ENCODE results near the gene ANKRD55. TPM values are rescaled to one million over a fixed set of nuclear protein-coding genes. Genes with fewer than 3 reads are reported as not detected.
"Not testable (repeated sequence)": the region's sequence is repeated elsewhere in the genome, so short reads cannot be mapped to it uniquely, and the experiment has no call there.

Gene ANKRD55
- total RNA-seq, 1 donor from 2014 or later, result not detected

DNA sequence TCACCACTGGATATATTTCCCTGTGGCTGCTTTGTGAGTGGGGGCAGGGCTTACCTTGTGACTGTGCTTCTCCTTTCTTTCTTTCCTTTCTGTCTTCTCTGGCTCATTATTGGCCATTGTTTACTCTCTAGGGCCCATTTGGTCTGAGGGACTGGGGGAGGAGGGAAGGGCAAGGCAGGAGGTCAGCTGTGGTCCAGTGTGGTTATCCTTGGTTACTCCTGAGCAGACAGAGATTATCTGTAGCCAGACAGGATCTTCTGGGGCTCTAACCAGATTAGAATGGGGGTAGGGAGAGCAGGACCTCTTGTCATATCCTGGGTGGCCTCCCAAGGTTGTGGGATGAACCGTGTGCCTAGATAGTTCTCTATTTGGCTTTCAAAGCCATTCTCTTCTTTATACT, 71.2 kb downstream of the ANKRD55 start:
- no peak for TF ChIP-seq CTCF (IDR thresholded peaks at IDR 0.05)
- Mint-ChIP-seq H3K4me3 (ENCODE audit: unreplicated experiment) (no peak overlapping the region), H3K27me3 (ENCODE audit: low read depth) (no peaks in the 10 kb centered on the region), H3K9me3 (ENCODE audit: low read depth) (no peaks in the 10 kb centered on the region), H3K4me1 (ENCODE audit: low read depth) (peaks cover 27% of the 10 kb centered on the region), H3K36me3 (ENCODE audit: low read depth) (no peaks in the 10 kb centered on the region), H3K27ac (ENCODE audit: unreplicated experiment) (no peak overlapping the region)
- no peak for DNase-seq (ENCODE audit: low spot score)

DNA sequence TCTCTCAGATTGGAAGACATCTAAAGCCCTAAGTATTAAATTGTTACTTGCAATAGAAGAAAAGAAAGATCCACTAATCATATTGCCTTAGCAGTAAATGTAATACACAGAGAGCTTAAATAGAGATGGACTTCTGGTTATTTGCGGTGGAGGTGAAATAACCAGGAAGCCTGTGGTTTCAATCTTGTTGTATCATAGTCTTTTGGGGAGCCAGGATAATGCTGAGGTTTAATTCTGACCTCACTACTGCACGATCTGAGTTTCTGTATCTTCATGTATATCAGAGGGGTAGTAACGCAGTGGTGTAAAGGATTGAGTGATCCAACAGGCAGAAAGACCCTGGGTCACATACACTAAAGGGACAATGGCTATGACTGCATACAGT, 71.7 kb downstream of the ANKRD55 start:
- TF ChIP-seq CTCF (IDR thresholded peaks at IDR 0.05), result no peak
- no peak for DNase-seq (ENCODE audit: low spot score)
- Mint-ChIP-seq H3K4me3 (ENCODE audit: unreplicated experiment) (no peak overlapping the region), H3K27me3 (ENCODE audit: low read depth) (no peaks in the 10 kb centered on the region), H3K27ac (ENCODE audit: unreplicated experiment) (no peak overlapping the region), H3K4me1 (ENCODE audit: low read depth) (peaks cover 22% of the 10 kb centered on the region), H3K36me3 (ENCODE audit: low read depth) (no peaks in the 10 kb centered on the region), H3K9me3 (ENCODE audit: low read depth) (no peaks in the 10 kb centered on the region)

GRCh38 chr5:56160723-56161438, 72.2 kb downstream of the ANKRD55 start:
- Mint-ChIP-seq H3K27me3 (ENCODE audit: low read depth) (no peaks in the 10 kb centered on the region), H3K36me3 (ENCODE audit: low read depth) (no peaks in the 10 kb centered on the region), H3K4me1 (ENCODE audit: low read depth) (peaks cover 18% of the 10 kb centered on the region), H3K4me3 (ENCODE audit: unreplicated experiment) (no peak overlapping the region), H3K9me3 (ENCODE audit: low read depth) (no peaks in the 10 kb centered on the region), H3K27ac (ENCODE audit: unreplicated experiment) (no peak overlapping the region)
- TF ChIP-seq CTCF (IDR thresholded peaks at IDR 0.05), result no peak
- no peak for DNase-seq (ENCODE audit: low spot score)

GRCh38 chr5:56159521-56159947, 73.6 kb downstream of the ANKRD55 start:
- Mint-ChIP-seq H3K27ac (ENCODE audit: unreplicated experiment) (no peak overlapping the region), H3K36me3 (ENCODE audit: low read depth) (no peaks in the 10 kb centered on the region), H3K4me3 (ENCODE audit: unreplicated experiment) (no peak overlapping the region), H3K9me3 (ENCODE audit: low read depth) (no peaks in the 10 kb centered on the region), H3K4me1 (ENCODE audit: low read depth) (peaks cover 9% of the 10 kb centered on the region), H3K27me3 (ENCODE audit: low read depth) (no peaks in the 10 kb centered on the region)
- TF ChIP-seq CTCF (IDR thresholded peaks at IDR 0.05), result no peak
- DNase-seq (ENCODE audit: low spot score), result no peak

DNA sequence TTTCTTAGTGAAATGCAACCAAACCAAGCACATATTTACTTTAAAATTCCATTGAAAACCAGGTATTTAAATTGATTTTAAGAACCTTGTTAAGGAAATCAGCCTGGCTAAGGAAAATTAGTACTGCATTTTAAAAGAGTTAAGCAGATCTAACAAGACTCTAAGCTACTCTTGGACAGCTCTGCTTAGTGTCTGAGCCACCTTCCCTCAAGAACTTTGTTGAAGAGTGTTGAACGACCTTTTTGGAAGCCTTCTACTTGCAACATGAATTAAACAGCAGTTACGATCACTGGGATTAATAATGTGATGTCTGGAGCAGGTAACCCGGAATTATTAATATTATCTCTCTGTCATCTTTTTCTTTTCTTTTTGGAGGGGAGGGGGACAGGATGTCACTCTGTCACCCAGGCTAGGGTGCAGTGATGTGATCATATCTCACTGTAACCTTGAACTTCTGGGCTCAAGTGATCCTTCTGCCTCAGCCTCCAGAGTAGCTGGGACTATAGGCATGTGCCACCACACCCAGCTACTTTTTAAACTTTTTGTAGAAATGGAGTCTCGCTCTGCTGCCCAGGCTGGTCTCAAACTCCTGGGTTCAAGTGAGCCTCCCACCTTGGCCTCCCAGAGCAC, 74.7 kb downstream of the ANKRD55 start:
- no peaks in the 10 kb centered on the region for H3K9me3 Mint-ChIP-seq (ENCODE audit: low read depth)
- DNase-seq (ENCODE audit: low spot score), result no peak
- H3K27me3 Mint-ChIP-seq (ENCODE audit: low read depth), result no peaks in the 10 kb centered on the region
- H3K4me1 Mint-ChIP-seq (ENCODE audit: low read depth), result peaks cover 3% of the 10 kb centered on the region
- no peak overlapping the region for H3K4me3 Mint-ChIP-seq (ENCODE audit: unreplicated experiment)
- no peaks in the 10 kb centered on the region for H3K36me3 Mint-ChIP-seq (ENCODE audit: low read depth)
- no peak for TF ChIP-seq CTCF (IDR thresholded peaks at IDR 0.05)
- no peak overlapping the region for H3K27ac Mint-ChIP-seq (ENCODE audit: unreplicated experiment)

DNA sequence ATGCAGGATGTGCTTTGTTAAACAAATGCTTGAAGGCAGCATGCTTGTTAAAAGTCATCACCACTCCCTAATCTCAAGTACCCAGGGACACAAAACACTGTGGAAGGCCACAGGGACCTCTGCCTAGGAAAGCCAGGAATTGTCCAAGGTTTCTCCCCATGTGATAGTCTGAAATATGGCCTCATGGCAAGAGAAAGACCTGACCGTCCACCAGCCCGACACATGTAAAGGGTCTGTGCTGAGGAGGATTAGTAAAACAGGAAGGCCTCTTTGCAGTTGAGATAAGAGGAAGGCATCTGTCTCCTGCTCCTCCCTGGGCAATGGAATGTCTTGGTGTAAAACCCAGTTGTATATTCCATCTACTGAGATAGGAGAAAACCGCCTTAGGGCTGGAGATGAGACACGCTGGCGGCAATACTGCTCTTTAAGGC, 75.9 kb downstream of the ANKRD55 start:
- H3K36me3 Mint-ChIP-seq (ENCODE audit: low read depth); H3K4me3 Mint-ChIP-seq (ENCODE audit: unreplicated experiment); H3K27ac Mint-ChIP-seq (ENCODE audit: unreplicated experiment); H3K27me3 Mint-ChIP-seq (ENCODE audit: low read depth); H3K9me3 Mint-ChIP-seq (ENCODE audit: low read depth); DNase-seq (ENCODE audit: low spot score); H3K4me1 Mint-ChIP-seq (ENCODE audit: low read depth): not testable (repeated sequence)

DNA sequence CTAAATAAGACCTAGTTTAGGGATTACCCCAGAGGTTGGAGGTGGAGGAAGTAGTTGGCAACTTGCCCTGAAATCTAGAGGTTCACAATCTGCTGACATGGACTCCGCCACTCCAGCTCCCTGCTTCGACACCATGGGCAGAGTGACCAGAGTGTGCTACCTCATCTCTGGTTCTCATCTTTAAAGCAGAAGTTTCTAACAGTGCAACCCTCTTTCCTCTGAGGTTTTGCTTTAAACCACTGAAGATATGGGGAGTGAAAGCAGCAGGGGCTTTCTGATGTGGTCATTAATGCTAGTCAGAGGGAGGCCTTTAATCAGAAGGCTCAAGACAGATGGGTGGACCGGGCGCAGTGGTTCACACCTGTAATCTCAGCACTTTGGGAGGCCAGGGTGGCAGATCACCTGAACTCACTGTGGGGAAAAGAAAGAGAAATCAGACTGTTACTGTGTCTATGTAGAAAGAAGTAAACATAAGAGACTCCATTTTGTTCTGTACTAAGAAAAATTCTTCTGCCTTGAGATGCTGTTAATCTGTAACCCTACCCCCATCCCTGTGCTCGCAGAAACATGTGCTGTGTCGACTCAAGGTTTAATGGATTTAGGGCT, 76.4 kb downstream of the ANKRD55 start:
- H3K27ac Mint-ChIP-seq (ENCODE audit: unreplicated experiment); H3K27me3 Mint-ChIP-seq (ENCODE audit: low read depth); H3K4me3 Mint-ChIP-seq (ENCODE audit: unreplicated experiment); DNase-seq (ENCODE audit: low spot score); H3K4me1 Mint-ChIP-seq (ENCODE audit: low read depth); H3K9me3 Mint-ChIP-seq (ENCODE audit: low read depth); H3K36me3 Mint-ChIP-seq (ENCODE audit: low read depth): not testable (repeated sequence)
